ENCODE data around the gene TBX10.

TBX10 gene

GRCh38 chr11:67654225-67654624, 14.7 kb upstream of the TBX10 start:
- no peak for TF ChIP-seq Cebpa-rat (IDR thresholded peaks at IDR 0.05)
- no peak overlapping the region for H3K27ac ChIP-seq

DNA sequence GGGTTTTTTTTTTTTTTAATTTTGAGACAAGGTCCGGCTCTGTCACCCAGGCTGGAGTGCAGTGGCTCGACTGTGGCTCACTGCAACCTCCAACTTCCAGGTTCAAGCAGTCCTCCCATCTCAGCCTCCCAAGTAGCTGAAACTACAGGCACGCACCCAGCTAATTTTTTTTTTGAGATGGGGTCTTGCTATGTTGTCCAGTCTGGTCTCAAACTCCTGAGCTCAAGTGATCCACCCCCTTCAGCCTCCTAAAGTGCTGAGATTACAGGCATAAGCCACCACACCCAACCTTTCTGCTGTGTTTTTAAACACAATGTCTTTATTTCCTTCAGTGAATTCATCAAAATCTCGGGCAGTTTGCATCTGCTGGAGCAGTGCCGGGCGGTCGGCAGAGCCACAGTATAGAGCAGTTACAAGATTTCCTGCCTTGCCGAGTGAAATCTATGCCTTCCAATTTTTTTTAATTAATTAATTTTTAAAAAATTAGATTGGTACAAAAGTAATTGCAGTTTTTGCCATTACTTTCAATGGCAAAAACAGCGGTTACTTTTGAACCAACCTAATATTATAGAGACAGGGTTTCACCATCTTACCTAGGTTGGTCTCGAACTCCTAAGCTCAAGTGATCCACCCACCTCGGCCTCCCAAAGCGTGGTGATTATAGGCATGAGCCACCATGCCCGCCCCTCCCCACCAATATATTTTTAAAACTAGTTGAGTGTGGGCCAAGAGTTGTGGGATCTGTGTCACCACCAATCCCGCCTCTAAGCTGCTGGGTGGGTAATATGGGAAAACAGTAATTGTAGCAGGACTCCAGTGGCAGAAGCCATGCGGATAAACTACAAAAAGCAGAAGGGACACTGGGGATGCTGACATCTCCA, 13.6 kb upstream of the TBX10 start:
- H3K4me1 ChIP-seq: peaks cover 37% of the 10 kb centered on the region
- no peak overlapping the region for H3K27ac ChIP-seq
- H3K4me3 ChIP-seq: no peak overlapping the region
- no peaks in the 10 kb centered on the region for H3K27me3 ChIP-seq
- peaks cover 48% of the 10 kb centered on the region for H3K9me3 ChIP-seq
- TF ChIP-seq Cebpa-rat (IDR thresholded peaks at IDR 0.05): no peak
- no peak overlapping the region for H3K9ac ChIP-seq
- no peak overlapping the region for H3K4me2 ChIP-seq
- H4K20me1 ChIP-seq: no peaks in the 10 kb centered on the region
- no peaks in the 10 kb centered on the region for H3K36me3 ChIP-seq

More at GRCh38 chr11:67654225-67654624, 14.7 kb upstream of the TBX10 start:
- H3K4me3 ChIP-seq: no peak overlapping the region
- no peaks in the 10 kb centered on the region for H3K36me3 ChIP-seq
- H4K20me1 ChIP-seq: no peaks in the 10 kb centered on the region
- H3K4me2 ChIP-seq: no peak overlapping the region
- H3K9me3 ChIP-seq: peaks cover 50% of the 10 kb centered on the region
- peaks cover 34% of the 10 kb centered on the region for H3K4me1 ChIP-seq
- no peaks in the 10 kb centered on the region for H3K27me3 ChIP-seq
- H3K9ac ChIP-seq: no peak overlapping the region

- no peaks in the 10 kb centered on the region for H3K27me3 ChIP-seq
These were observed 12.6 kb upstream of the TBX10 start for GRCh38 chr11:67651976-67652781.

GRCh38 chr11:67649634-67650510, 10.3 kb upstream of the TBX10 start:
- Histone ChIP-seq H4K20me1 (no peaks in the 10 kb centered on the region), H3K27me3 (no peaks in the 10 kb centered on the region), H3K36me3 (no peaks in the 10 kb centered on the region), H3K9me3 (peaks cover 15% of the 10 kb centered on the region), H3K4me2 (peak overlapping the region; percentile 93), H3K27ac (peak overlapping the region; percentile 85), H3K4me3 (peak overlapping the region; percentile 68), H3K9ac (peak overlapping the region; percentile 82), H3K4me1 (peaks cover 70% of the 10 kb centered on the region)
- TF ChIP-seq Cebpa-rat (IDR thresholded peaks at IDR 0.05): no peak

More at GRCh38 chr11:67651976-67652781, 12.6 kb upstream of the TBX10 start:
- peaks cover 37% of the 10 kb centered on the region for H3K9me3 ChIP-seq
- H3K4me1 ChIP-seq: peaks cover 47% of the 10 kb centered on the region
- no peak for TF ChIP-seq Cebpa-rat (IDR thresholded peaks at IDR 0.05)
- H3K36me3 ChIP-seq: no peaks in the 10 kb centered on the region
- H3K27ac ChIP-seq: no peak overlapping the region
- H4K20me1 ChIP-seq: no peaks in the 10 kb centered on the region
- no peak overlapping the region for H3K4me3 ChIP-seq
- peak overlapping the region; percentile 93; the same call in 1 of the 2 replicates for H3K4me2 ChIP-seq
- H3K9ac ChIP-seq: no peak overlapping the region

DNA sequence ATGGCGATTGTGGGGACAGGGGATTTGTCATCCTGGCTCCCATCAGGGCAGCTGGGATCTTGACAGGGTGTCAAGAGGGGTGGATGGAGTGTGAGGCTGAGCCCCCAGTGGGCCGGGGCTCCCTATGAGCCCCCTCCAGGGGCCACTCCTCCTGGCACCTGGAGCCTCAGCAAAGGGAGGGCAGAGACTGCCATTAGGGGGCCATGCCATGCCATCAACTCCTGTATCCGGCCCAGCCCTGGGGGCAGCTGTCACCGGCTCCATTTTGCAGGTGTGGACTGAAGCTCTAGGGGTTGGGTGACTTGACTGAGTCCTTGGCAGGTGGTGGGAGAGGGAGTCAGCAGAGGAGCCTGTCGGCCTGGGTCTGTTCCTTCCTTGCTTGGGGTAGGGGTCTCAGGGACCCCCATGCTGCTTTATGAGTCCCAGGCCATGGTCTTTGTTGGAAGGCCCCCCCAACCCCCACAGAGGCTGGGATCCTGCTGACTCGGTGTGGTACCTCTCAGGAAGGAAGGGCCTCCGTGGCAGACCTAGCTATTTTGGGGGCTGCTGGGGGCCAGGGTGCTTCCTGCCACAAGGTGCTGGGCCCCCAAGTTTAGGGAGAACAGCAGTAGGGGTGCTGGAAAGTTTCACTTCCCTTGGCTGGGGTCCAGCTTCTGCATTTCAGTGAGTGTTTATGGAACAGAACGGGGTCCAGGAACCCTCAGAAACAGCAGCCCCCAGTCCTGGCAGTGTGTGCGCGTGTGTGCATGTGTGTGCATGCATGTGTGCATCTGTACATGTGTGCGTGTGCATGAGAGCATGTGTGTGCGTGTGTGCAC, 9.4 kb upstream of the TBX10 start:
- H3K27me3 ChIP-seq: no peaks in the 10 kb centered on the region
- peaks cover 77% of the 10 kb centered on the region for H3K4me1 ChIP-seq
- H3K4me3 ChIP-seq: peak overlapping the region; percentile 7; the same call in 1 of the 2 replicates
- H3K36me3 ChIP-seq: no peaks in the 10 kb centered on the region
- peak overlapping the region; percentile 56; the same call in 1 of the 2 replicates for H3K9ac ChIP-seq
- peak overlapping the region; percentile 85 for H3K27ac ChIP-seq
- TF ChIP-seq Cebpa-rat (IDR thresholded peaks at IDR 0.05): no peak
- H3K4me2 ChIP-seq: peak overlapping the region; percentile 93
- no peaks in the 10 kb centered on the region for H4K20me1 ChIP-seq
- peaks cover 9% of the 10 kb centered on the region for H3K9me3 ChIP-seq

DNA sequence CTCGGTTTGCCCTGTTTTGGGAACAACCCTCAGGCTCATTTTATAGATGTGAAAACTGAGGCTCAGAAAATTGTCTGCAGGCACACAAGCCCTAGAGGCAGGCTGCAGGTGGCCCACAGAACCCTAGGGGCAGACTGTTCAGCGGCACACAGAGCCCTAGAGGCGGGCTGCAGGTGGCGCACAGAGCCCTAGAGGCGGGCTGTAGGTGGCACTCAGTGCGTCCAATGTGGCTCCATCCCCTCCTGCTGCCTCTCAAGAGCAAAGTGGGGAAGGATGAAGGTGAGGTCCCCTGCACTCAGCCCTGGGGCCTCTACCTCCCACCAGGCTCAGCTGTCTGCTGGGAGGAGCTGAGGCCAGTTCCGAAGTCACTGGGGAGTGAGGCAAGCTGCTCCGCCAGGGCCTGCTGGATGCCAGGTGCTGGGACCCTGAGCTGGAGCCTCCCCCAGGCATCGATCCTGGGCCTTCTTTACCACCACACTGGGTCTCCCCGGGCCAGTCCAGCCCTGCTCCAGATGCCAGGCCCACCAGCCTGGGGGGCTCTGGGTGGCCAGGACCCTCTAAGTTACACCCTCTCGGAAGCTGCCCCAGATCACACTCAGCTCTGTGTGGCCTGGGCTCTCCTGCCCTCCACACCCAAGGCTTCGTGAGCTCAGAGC, 8.7 kb upstream of the TBX10 start:
- Histone ChIP-seq H3K4me3 (no peak overlapping the region), H3K4me1 (peaks cover 77% of the 10 kb centered on the region), H3K27ac (peak overlapping the region; percentile 85), H3K36me3 (no peaks in the 10 kb centered on the region), H3K9me3 (peaks cover 10% of the 10 kb centered on the region; the same call in 1 of the 2 replicates), H3K4me2 (peak overlapping the region; percentile 93), H3K9ac (peak overlapping the region; percentile 56; the same call in 1 of the 2 replicates), H3K27me3 (no peaks in the 10 kb centered on the region), H4K20me1 (no peaks in the 10 kb centered on the region)
- no peak for TF ChIP-seq Cebpa-rat (IDR thresholded peaks at IDR 0.05)

DNA sequence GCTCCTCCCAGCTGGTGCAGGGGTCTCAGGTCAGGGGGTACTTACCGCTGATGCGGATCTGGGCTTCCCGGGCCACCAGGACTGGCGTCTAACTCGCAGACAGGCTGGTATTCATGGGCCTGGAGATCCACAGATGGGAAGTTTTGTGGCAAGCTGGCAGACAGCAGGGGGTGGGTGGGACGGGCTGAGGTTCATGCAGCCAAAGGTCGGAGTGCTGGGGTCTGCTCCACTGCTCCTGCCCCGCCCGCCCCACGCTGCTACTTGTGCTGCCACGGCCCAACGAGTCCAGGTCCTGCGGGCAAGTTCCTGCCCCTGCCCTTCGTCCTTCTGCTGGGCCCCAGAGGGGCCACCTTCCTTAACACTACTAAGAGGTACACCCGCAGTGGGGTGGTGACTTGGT, 7.9 kb upstream of the TBX10 start:
- peak overlapping the region; percentile 44; the same call in 1 of the 2 replicates for H3K27ac ChIP-seq
- no peaks in the 10 kb centered on the region for H3K27me3 ChIP-seq
- peak overlapping the region; percentile 93 for H3K4me2 ChIP-seq
- H3K9me3 ChIP-seq: peaks cover 10% of the 10 kb centered on the region; the same call in 1 of the 2 replicates
- peaks cover 77% of the 10 kb centered on the region for H3K4me1 ChIP-seq
- H4K20me1 ChIP-seq: no peaks in the 10 kb centered on the region
- no peak for TF ChIP-seq Cebpa-rat (IDR thresholded peaks at IDR 0.05)
- no peak overlapping the region for H3K4me3 ChIP-seq
- H3K9ac ChIP-seq: no peak overlapping the region
- H3K36me3 ChIP-seq: no peaks in the 10 kb centered on the region

Data from BLaER1 (cell line).